Measurements from ENCODE around the gene RRM1. TPM values are rescaled to one million over a fixed set of nuclear protein-coding genes. Genes with fewer than 3 reads are reported as not detected.

Gene RRM1
- total and polyA plus RNA-seq, 10 of the 15 experiments (the other 5 are each of a cell fraction or from before 2014, with no cell fraction given), result 94.0 to 255 (median 148) TPM

GRCh38 chr11:4186464-4187054, 92.0 kb downstream of the RRM1 start:
- FAIRE-seq, result no peak
- Histone ChIP-seq H2AFZ (ENCODE audit: control insufficient read depth, low read depth, low read length) (no peak overlapping the region), H3K4me2 (ENCODE audit: control insufficient read depth, insufficient read depth) (peak overlapping the region; percentile 95; the same call in 1 of the 2 replicates), H4K20me1 (ENCODE audit: control insufficient read depth, insufficient read depth) (no peaks in the 10 kb centered on the region), H3K36me3 (ENCODE audit: control insufficient read depth in 2 of 2, insufficient read depth in 2 of 2, low read length in 1 of 2) (no peaks in the 10 kb centered on the region), H3K9ac (ENCODE audit: control insufficient read depth, insufficient read depth, low read length) (no peak overlapping the region), H3K27me3 (replicated peaks in 1 of 2; ENCODE audit: control insufficient read depth in 2 of 2, insufficient read depth in 2 of 2, low read length in 1 of 2) (no peaks in the 10 kb centered on the region; a peak in 1 of 4 replicates), H3K79me2 (ENCODE audit: control insufficient read depth, insufficient read depth, low read length) (no peaks in the 10 kb centered on the region), H3K4me1 (ENCODE audit: control insufficient read depth, insufficient read depth, low read length) (no peaks in the 10 kb centered on the region), H3K9me3 (replicated peaks; ENCODE audit: control insufficient read depth, insufficient read depth, low read length) (no peaks in the 10 kb centered on the region), H3K4me3 (peak overlapping the region; percentile 64), H3K27ac (ENCODE audit: control insufficient read depth, insufficient read depth) (no peak overlapping the region)
- intact Hi-C loops (cut with micrococcal nuclease; ENCODE audit: unreplicated experiment), result loop anchor here (1.0 to 5.0 kb wide), 5 partner anchors 307 to 1196 kb away; partner anchors contain the start of genes OR51D1 and OR51M1
- 22% methylated on average over 9 of the region's 9 CpGs for WGBS (ENCODE audit: insufficient coverage, insufficient replicate concordance, low lambda C conversion rate, missing lambda C conversion rate)
- RAD21 ChIA-PET (ENCODE audit: unreplicated experiment), result interaction anchor here (0.9 to 3.1 kb wide), 10 partner anchors 8 to 427 kb away, joined by 3 to 46 read pairs (median 6); partner anchors contain the start of gene TRIM21
- in situ Hi-C loops (cut with MboI), result loop anchor here (10.0 kb wide), 1 partner anchor 818 kb away; no protein-coding TSS in a partner anchor
- no peak for ATAC-seq
- POLR2A ChIA-PET, result no interaction called here
- CTCF ChIA-PET, result interaction anchor here (0.8 to 7.2 kb wide), 20 partner anchors 9 to 640 kb away, joined by 3 to 122 read pairs (median 4); partner anchors contain the start of genes OR52M1 and TRIM21
- SMC1A ChIA-PET (ENCODE audit: uncharacterized antibody, unreplicated experiment), result interaction anchor here (1.1 to 4.2 kb wide), 5 partner anchors 17 to 365 kb away, joined by 4 to 30 read pairs (median 7); no protein-coding TSS in a partner anchor
- no peak for TF ChIP-seq HSF1 (IDR thresholded peaks at IDR 0.05; ENCODE audit: low read depth, low read length)
- no peak for TF ChIP-seq BMI1 (IDR thresholded peaks at IDR 0.05; ENCODE audit: borderline replicate concordance)
- no peak for TF ChIP-seq IKZF2 (IDR thresholded peaks at IDR 0.05)
- TF ChIP-seq MEF2B (IDR thresholded peaks at IDR 0.05; ENCODE audit: partially characterized antibody, poor library complexity, severe bottlenecking), result no peak
- no peak for TF ChIP-seq PKNOX1 (IDR thresholded peaks at IDR 0.05)
- TF ChIP-seq MTA2 (IDR thresholded peaks at IDR 0.05; ENCODE audit: low read depth), result no peak
- TF ChIP-seq HDAC2 (IDR thresholded peaks at IDR 0.05), result no peak
- no peak for TF ChIP-seq ZNF217 (IDR thresholded peaks at IDR 0.05)
- no peak for TF ChIP-seq IRF5 (IDR thresholded peaks at IDR 0.05; ENCODE audit: borderline replicate concordance)
- TF ChIP-seq ZNF384 (IDR thresholded peaks at IDR 0.05; ENCODE audit: borderline replicate concordance, low read depth, low read length), result no peak
- DNase-seq (ENCODE audit: low read depth, low spot score), result no peak
- no TSS peak for BruUV-seq (replicated peaks)
